Trophoblast cell (in vitro differentiated cells and primary cell): ENCODE results near the gene DTNB.

Experiments
- DNase-seq, 2 donors: peaks; one replicate each; pipeline ENCODE4 v3.0.0-alpha.2; 2016
- H2AFZ ChIP-seq: 2 replicates; pipeline ENCODE4 v1.6.1; 2013; ENCODE audit warnings: low read length, moderate library complexity, mild to moderate bottlenecking; ENCODE audit not compliant: insufficient read depth, poor library complexity
- H2AK5ac ChIP-seq: 2 replicates; pipeline ENCODE4 v1.6.1; 2013; ENCODE audit warnings: mild to moderate bottlenecking, low read length
- H2BK120ac ChIP-seq: 2 replicates; pipeline ENCODE4 v1.6.1; 2013; ENCODE audit warnings: low read length, mild to moderate bottlenecking, moderate library complexity; ENCODE audit not compliant: insufficient read depth, poor library complexity
- H2BK12ac ChIP-seq: 2 replicates; pipeline ENCODE4 v1.6.1; 2013; ENCODE audit warnings: mild to moderate bottlenecking, low read length, moderate library complexity
- H2BK5ac ChIP-seq: 2 replicates; pipeline ENCODE4 v1.6.1; 2013; ENCODE audit warnings: low read length, low read depth, moderate library complexity, mild to moderate bottlenecking; ENCODE audit not compliant: poor library complexity
- H3K14ac ChIP-seq: 2 replicates; pipeline ENCODE4 v1.6.1; 2013; ENCODE audit warnings: mild to moderate bottlenecking, low read length
- H3K18ac ChIP-seq: 2 replicates; pipeline ENCODE4 v1.6.1; 2013; ENCODE audit warnings: mild to moderate bottlenecking, low read length
- H3K23ac ChIP-seq: 2 replicates; pipeline ENCODE4 v1.6.1; 2013; ENCODE audit warnings: low read length
- H3K27ac ChIP-seq: 2 replicates; pipeline ENCODE4 v1.5.1; 2013; ENCODE audit warnings: low read depth, mild to moderate bottlenecking, inconsistent platforms, low read length, moderate library complexity
- H3K27me3 ChIP-seq: 2 replicates; pipeline ENCODE4 v1.6.1; 2013; ENCODE audit warnings: inconsistent platforms, mild to moderate bottlenecking, low read length, moderate library complexity; ENCODE audit not compliant: insufficient read depth
- H3K36me3 ChIP-seq, 2 experiments: 1 replicate in 1 of 2; 2 replicates in 1 of 2; pipeline ENCODE4 v1.6.1; 2013; ENCODE audit warnings: low read length in 2 of 2, mild to moderate bottlenecking in 2 of 2, moderate library complexity in 1 of 2; ENCODE audit not compliant: insufficient read depth in 2 of 2, control insufficient read depth in 1 of 2
- H3K4ac ChIP-seq: 2 replicates; pipeline ENCODE4 v1.6.1; 2013; ENCODE audit warnings: low read depth, mild to moderate bottlenecking, low read length, moderate library complexity
- H3K4me1 ChIP-seq, 2 experiments: 1 replicate in 1 of 2; 2 replicates in 1 of 2; pipeline ENCODE4 v1.6.1; 2013; ENCODE audit warnings: low read length in 2 of 2, mild to moderate bottlenecking in 2 of 2, moderate library complexity in 1 of 2; ENCODE audit not compliant: insufficient read depth in 2 of 2, control insufficient read depth in 1 of 2
- H3K4me2 ChIP-seq: 2 replicates; pipeline ENCODE4 v1.6.1; 2013; ENCODE audit warnings: inconsistent platforms, mild to moderate bottlenecking, low read length, moderate library complexity
- H3K4me3 ChIP-seq: 2 replicates; pipeline ENCODE4 v1.5.1; 2013; ENCODE audit warnings: mild to moderate bottlenecking, low read depth, low read length, inconsistent platforms
- H3K79me1 ChIP-seq: one replicate; pipeline ENCODE4 v1.6.1; 2013; ENCODE audit warnings: low read length
- H3K79me2 ChIP-seq: 2 replicates; pipeline ENCODE4 v1.6.1; 2013; ENCODE audit warnings: low read length, mild to moderate bottlenecking; ENCODE audit not compliant: control insufficient read depth, insufficient read depth, poor library complexity
- H3K9ac ChIP-seq: 2 replicates; pipeline ENCODE4 v1.6.1; 2013; ENCODE audit warnings: mild to moderate bottlenecking, low read length
- H3K9me3 ChIP-seq: 2 replicates; pipeline ENCODE4 v1.6.1; 2013; ENCODE audit warnings: low read depth, mild to moderate bottlenecking, control low read depth, inconsistent platforms, low read length; ENCODE audit not compliant: insufficient read depth
- H4K12ac ChIP-seq: 2 replicates; pipeline ENCODE4 v1.6.1; 2013; ENCODE audit warnings: low read depth, mild to moderate bottlenecking, low read length, moderate library complexity
- H4K8ac ChIP-seq: 2 replicates; pipeline ENCODE4 v1.6.1; 2013; ENCODE audit warnings: low read depth, mild to moderate bottlenecking, low read length, moderate library complexity
- H4K91ac ChIP-seq: one replicate; pipeline ENCODE4 v1.6.1; 2013; ENCODE audit warnings: low read depth, mild to moderate bottlenecking, low read length, moderate library complexity
- whole genome bisulfite sequencing: extraction: QIAGEN DNeasy Blood & Tissue Kit; methylation state at CpG from one replicate; pipeline ENCODE4 v1.1.7; 2013; ENCODE audit warnings: missing lambda C conversion rate; ENCODE audit not compliant: insufficient read length, insufficient coverage; ENCODE audit errors: extremely low coverage; 5-methylcytosine and 5-hydroxymethylcytosine counted together

Gene DTNB

GRCh38 chr2:25479761-25480160 is 193.6 kb downstream of the DTNB start:
- H3K9me3 ChIP-seq: no peaks in the 10 kb centered on the region
- peak overlapping the region; percentile 83 for H3K27ac ChIP-seq
- peak overlapping the region; percentile 89 for H4K91ac ChIP-seq
- no peaks in the 10 kb centered on the region for H3K36me3 ChIP-seq
- peak overlapping the region; percentile 91 for H2BK12ac ChIP-seq
- peak overlapping the region; percentile 41 for H3K4me2 ChIP-seq
- H4K12ac ChIP-seq: no peak overlapping the region
- no peak overlapping the region for H3K9ac ChIP-seq
- no peak overlapping the region for H3K18ac ChIP-seq
- no peak overlapping the region for H3K14ac ChIP-seq
- H3K79me1 ChIP-seq: peaks cover 18% of the 10 kb centered on the region
- no peak overlapping the region for H3K23ac ChIP-seq
- H3K79me2 ChIP-seq: peaks cover 2% of the 10 kb centered on the region
- no peaks in the 10 kb centered on the region for H3K27me3 ChIP-seq
- H2BK120ac ChIP-seq: peak overlapping the region; percentile 96
- no peak overlapping the region for H2AFZ ChIP-seq
- no CpG with 5 or more reads among the region's 5 CpGs for WGBS
- H4K8ac ChIP-seq: peak overlapping the region; percentile 85
- H2AK5ac ChIP-seq: no peak overlapping the region
- H2BK5ac ChIP-seq: peak overlapping the region; percentile 98
- no peak overlapping the region for H3K4me3 ChIP-seq
- peaks cover 16 to 22% of the 10 kb centered on the region in 2 experiments for H3K4me1 ChIP-seq
- DNase-seq: peak; percentile 66 to 73
- no peak overlapping the region for H3K4ac ChIP-seq

DNA sequence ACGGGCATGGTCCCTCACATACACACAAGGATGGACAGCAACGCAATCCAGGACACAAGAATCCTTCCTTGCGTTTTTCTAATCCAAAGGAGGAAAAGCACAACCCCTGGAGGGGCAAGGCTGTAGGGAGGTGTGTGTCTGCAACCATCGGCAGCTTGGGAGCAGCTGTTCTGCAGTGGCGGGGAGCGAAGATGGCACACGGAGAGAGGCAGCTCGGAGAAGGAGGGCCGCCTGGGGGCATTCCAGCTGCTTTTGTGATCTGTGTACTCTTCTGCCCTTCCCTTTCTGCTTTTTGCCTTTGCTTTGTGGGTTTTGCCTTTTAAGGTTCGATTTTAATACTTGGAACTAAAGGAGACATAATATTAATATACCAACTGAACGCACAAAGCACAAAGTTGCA is 194.6 kb downstream of the DTNB start:
- no CpG with 5 or more reads among the region's 11 CpGs for WGBS
- peaks cover 15% of the 10 kb centered on the region for H3K79me1 ChIP-seq
- H3K36me3 ChIP-seq: no peaks in the 10 kb centered on the region
- no peak overlapping the region for H3K27ac ChIP-seq
- no peaks in the 10 kb centered on the region for H3K27me3 ChIP-seq
- no peak overlapping the region for H4K8ac ChIP-seq
- H3K23ac ChIP-seq: no peak overlapping the region
- H3K18ac ChIP-seq: no peak overlapping the region
- H3K79me2 ChIP-seq: peaks cover 2% of the 10 kb centered on the region
- no peak overlapping the region for H4K12ac ChIP-seq
- H3K14ac ChIP-seq: no peak overlapping the region
- no peak for DNase-seq
- H2AK5ac ChIP-seq: no peak overlapping the region
- H3K9ac ChIP-seq: no peak overlapping the region
- H3K9me3 ChIP-seq: no peaks in the 10 kb centered on the region
- H2BK12ac ChIP-seq: peak overlapping the region; percentile 14
- H2AFZ ChIP-seq: no peak overlapping the region
- H2BK5ac ChIP-seq: no peak overlapping the region
- no peak overlapping the region for H3K4ac ChIP-seq
- no peak overlapping the region for H3K4me2 ChIP-seq
- H2BK120ac ChIP-seq: no peak overlapping the region
- peaks cover 16 to 20% of the 10 kb centered on the region in 2 experiments for H3K4me1 ChIP-seq
- H4K91ac ChIP-seq: peak overlapping the region; percentile 4
- H3K4me3 ChIP-seq: no peak overlapping the region

DNA sequence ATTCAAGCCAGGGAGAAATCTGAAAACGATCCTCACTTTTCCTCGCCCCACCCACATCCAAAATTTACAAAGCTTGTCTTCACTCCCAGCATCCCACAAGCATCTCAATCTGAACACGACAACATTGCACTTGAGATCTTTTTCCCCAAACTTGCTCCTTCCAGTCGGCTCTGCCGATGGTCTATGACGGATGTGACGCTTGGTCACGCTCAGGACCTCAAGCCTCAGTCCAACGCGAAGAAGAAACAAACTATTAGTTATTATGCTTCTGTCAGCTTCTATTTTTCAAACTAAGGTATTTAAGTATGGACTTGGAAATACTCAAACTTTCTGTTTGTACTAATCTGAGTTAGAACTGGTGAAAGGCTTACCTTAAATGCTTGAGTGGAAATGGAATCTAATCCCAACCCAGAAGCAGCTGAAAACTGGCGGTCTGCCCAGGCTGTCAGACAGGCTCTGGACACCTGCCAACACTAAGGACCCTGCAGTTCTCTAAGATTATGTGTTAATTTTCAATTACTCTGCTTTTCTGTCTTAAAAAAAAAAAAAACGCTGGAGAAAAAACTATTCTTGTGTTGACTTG is 199.5 kb downstream of the DTNB start:
- Histone ChIP-seq H4K8ac (no peak overlapping the region), H4K91ac (no peak overlapping the region), H3K9ac (no peak overlapping the region), H4K12ac (no peak overlapping the region), H3K4me3 (no peak overlapping the region), H3K4ac (no peak overlapping the region), H3K14ac (no peak overlapping the region), H3K23ac (no peak overlapping the region), H3K4me1 (peaks cover 2 to 3% of the 10 kb centered on the region in 2 experiments), H3K36me3 (no peaks in the 10 kb centered on the region), H2BK5ac (no peak overlapping the region), H3K18ac (no peak overlapping the region), H3K9me3 (no peaks in the 10 kb centered on the region), H2BK12ac (no peak overlapping the region), H3K27ac (no peak overlapping the region), H3K27me3 (no peaks in the 10 kb centered on the region), H3K79me2 (no peaks in the 10 kb centered on the region), H2AFZ (no peak overlapping the region), H2AK5ac (no peak overlapping the region), H3K79me1 (no peaks in the 10 kb centered on the region), H2BK120ac (no peak overlapping the region), H3K4me2 (no peak overlapping the region)
- WGBS: 100% methylated on average over 1 of the region's 12 CpGs
- DNase-seq: no peak

DNA sequence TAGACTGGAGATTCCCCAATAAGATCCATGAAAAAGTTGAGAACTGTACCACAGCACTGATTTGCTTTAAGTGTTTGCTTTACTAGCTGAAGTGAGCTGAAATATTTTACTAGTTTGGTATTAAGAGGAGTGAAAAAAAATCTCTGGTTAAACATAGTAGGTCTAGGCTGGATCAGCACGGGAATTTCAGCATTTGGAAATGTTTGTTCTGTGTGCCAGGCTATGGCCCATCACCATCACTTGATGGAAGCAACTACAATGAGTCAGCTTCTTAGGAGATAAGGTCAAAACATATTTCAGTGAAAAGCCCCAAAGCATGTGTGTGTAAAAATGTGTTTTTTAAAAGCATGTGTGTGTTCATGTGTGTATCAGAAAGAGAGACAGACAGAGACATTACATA is 200.2 kb downstream of the DTNB start:
- no peaks in the 10 kb centered on the region for H3K9me3 ChIP-seq
- WGBS: no CpG with 5 or more reads among the region's 1 CpG

More for the DNA sequence above, 200.2 kb downstream of the DTNB start:
- no peak overlapping the region for H4K8ac ChIP-seq
- H3K79me2 ChIP-seq: no peaks in the 10 kb centered on the region
- H2BK120ac ChIP-seq: no peak overlapping the region
- no peak overlapping the region for H2AFZ ChIP-seq
- no peak overlapping the region for H3K14ac ChIP-seq
- H3K27me3 ChIP-seq: no peaks in the 10 kb centered on the region
- H3K23ac ChIP-seq: no peak overlapping the region
- H3K4me3 ChIP-seq: no peak overlapping the region
- no peak overlapping the region for H4K91ac ChIP-seq
- H2AK5ac ChIP-seq: no peak overlapping the region
- H3K18ac ChIP-seq: no peak overlapping the region
- H2BK5ac ChIP-seq: no peak overlapping the region
- H4K12ac ChIP-seq: no peak overlapping the region
- no peak overlapping the region for H3K9ac ChIP-seq
- H2BK12ac ChIP-seq: no peak overlapping the region
- DNase-seq: no peak
- no peaks in the 10 kb centered on the region for H3K4me1 ChIP-seq
- H3K4ac ChIP-seq: no peak overlapping the region
- H3K4me2 ChIP-seq: no peak overlapping the region
- H3K79me1 ChIP-seq: no peaks in the 10 kb centered on the region
- H3K27ac ChIP-seq: no peak overlapping the region
- no peaks in the 10 kb centered on the region for H3K36me3 ChIP-seq
